GM21423 (cell line): ENCODE data around the gene RIF1.

Experiments
- ATAC-seq: cut with Tn5 transposase; IDR thresholded peaks from one replicate; pipeline ENCODE4 v1.9.1; 2021; ENCODE audit warnings: mild to moderate bottlenecking, moderate library complexity; ENCODE audit not compliant: unreplicated experiment

RIF1 gene

DNA sequence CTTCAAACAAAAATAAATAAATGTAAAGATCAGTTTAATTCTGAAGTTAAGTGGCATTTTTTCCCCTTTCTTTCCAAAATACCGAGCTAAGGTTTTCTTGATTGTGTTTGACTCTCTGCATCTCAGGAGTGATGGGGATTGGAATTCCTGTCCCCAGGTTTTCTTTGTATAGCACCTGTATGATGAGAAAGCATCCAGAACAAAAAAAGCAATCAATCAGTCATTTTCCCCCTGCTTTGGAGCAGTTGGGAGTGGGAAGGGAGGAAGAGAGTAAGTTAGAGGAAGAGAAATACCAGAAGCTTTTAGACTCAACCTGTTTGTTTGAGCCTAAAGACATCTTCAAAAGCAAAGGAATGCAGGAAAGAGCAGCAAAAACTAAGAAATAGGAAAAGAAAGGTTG lies 88.5 kb downstream of the RIF1 start:
- ATAC-seq: no peak

GRCh38 chr2:151506170-151506569 lies 96.5 kb downstream of the RIF1 start:
- ATAC-seq: no peak

DNA sequence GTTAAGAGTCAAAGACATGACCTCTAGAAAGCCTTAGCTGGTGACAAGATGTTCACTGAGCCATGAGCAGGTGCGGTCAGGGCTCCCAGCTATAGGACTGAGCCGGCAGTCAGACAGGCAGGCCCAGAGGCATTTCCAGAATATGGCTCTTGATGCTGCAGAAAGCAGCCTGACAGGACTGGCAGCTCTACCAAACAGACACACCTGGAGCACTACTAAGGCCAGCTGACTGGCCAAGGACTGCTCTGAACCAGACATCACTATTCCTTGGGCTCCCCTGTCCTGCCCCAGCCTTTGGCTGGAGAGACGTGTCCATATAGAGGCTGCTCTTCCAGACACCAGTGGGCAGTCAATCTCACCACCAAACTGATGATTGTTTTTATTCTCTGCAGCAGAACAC lies 98.8 kb downstream of the RIF1 start:
- no peak for ATAC-seq

DNA sequence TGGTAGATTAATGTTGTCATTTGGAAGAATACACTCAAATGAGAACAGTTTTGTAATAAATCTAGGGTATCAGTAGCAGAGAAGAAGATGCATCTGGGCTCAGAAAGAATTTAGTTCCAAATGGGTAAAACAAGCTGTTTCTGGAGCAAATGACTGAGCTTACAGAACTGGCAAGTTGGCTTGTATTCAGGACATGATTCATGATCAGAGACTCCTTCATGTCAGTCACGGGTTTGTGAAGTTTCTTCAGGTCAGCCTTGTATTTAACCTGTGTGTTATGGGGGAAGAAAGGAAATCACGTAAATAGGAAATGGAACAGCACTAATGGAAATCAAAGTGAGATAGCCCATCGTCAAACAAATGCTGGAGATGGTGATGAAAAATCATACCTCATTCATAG lies 109.1 kb downstream of the RIF1 start:
- no peak for ATAC-seq

DNA sequence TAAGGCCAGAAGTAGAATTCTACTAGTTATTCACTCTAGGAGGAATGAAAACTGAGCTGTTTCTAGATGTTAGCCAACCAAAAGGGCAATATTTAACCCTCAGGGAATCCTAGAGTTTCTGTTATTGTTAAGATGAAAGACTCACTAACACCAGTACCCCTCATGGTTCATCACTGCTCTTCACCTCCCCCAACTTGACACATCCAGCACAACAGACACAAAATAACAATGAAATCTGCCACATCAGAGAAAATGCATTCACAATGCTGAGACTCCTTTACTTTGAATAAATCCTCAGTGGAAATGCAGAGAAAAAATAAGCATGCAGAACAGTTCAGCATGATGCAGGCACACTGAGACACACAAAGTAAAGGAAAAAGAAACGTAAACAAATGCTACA lies 111.3 kb downstream of the RIF1 start:
- ATAC-seq: no peak

DNA sequence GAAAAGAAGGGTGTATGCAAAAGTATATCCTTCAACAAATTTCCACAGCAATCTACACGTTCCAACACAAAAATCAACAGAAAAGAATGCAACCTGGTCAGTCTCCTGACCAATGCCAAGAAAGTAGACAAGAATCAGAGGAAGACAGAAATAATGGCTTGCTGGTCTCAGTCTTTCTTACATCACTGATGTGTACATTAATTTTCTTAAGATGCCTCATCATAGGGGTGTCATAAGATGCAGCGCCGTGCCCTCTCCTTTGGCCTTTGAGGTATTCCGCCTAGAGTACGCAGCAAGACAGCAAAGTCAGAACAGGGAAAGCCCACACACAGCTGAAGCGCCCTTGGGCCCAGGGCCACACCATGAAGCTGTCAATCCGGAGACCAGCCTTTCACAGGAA lies 112.9 kb downstream of the RIF1 start:
- ATAC-seq: no peak

DNA sequence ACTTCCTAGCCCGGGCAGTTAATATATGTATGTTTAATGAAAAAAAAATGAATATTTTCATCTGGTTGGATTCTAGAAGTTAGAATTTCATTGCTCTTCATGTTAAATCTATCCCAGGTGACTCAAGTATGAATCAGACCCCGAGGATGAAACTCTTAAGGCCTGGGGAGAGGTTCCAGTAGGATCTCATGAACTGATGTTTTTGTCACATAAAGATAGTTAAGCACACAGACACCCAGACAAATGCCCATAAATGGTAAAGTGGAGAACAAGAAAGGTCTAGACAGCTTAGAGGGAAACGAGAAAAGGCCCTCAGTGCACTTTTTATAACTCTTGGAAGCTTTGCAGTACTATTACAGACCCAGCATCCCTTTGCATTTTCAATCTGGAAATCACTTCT lies 114.1 kb downstream of the RIF1 start:
- no peak for ATAC-seq

DNA sequence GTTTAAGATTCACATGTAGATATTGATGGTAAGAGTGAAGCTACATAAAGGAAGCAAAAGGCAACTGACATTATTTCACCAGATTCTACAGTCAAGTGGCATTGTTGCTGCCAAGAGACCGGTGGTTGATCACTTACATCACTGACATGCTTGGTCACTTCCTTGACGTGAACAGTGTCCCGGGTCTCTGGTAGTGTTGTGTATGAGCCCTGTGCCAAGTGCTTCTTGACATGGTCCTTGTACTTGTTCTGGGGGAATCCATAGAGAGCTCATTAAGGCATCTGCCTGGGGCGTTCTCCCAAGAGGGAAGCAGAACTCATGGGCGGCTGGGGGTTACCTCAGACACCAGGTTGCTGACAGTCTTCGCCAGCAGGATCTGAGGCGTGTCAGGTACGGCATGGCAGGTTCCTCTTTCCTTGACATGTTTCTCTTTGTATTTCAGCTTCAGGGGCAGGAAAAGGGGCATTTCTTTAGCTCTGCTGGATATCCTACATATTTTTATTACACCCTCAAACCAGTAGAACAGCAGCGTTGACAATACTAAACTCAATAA lies 116.2 kb downstream of the RIF1 start:
- no peak for ATAC-seq

DNA sequence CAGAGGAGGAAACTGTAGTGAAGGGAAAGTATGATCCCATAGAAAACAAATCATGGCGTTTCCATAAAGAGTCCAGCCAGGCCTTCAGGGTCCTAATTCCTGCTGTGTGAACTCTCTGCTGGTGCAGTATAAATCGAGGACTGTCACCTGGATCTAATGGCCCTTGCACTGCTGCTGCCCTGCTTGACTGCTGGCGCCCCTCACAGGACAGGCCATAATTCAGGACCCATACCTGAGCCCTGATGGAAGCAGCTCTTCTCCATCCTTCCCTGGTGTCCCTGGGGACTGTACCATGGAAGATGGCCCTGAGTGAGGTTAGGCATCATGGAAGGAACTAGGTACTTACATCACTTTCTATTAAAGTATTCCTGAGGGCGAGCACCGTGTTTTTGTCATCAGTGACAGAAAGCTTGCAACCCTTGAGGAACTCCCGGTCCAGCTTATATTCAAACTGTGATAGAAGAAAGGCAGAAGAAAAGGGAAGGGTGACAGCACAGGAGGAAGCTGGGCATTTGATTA lies 116.9 kb downstream of the RIF1 start:
- ATAC-seq: no peak
